Activated CD8-positive, alpha-beta memory T cell treated with anti-CD3 and anti-CD28 coated beads for 4 hours (primary cell): Measurements from ENCODE around the gene KLF9.

Experiments used
- DNase-seq, 2 donors: peaks; one replicate each; pipeline ENCODE4 v3.0.0-alpha.2; 2020; ENCODE audit warnings: low read depth in 2 of 2

KLF9 gene

GRCh38 chr9:70363760-70364159, 50.7 kb downstream of the KLF9 start:
- no peak for DNase-seq

GRCh38 chr9:70362952-70363351, 51.5 kb downstream of the KLF9 start:
- no peak for DNase-seq

GRCh38 chr9:70355801-70356200, 58.7 kb downstream of the KLF9 start:
- DNase-seq, result no peak

GRCh38 chr9:70352802-70353201, 61.7 kb downstream of the KLF9 start:
- DNase-seq, result no peak

GRCh38 chr9:70352356-70352755, 62.1 kb downstream of the KLF9 start:
- DNase-seq, result no peak

- DNase-seq, result no peak
Measured at GRCh38 chr9:70347046-70347445, 67.4 kb downstream of the KLF9 start.

GRCh38 chr9:70340572-70340971, 73.9 kb downstream of the KLF9 start:
- no peak for DNase-seq
